ENCODE data around the gene HK3. TPM values are rescaled to one million over a fixed set of nuclear protein-coding genes. Genes with fewer than 3 reads are reported as not detected.

Gene HK3
- total RNA-seq (ENCODE audit: low replicate concordance) = not detected in 2 replicates

- Histone ChIP-seq H3K9ac (no peak within 1 kb of the TSS), H3F3A (ENCODE audit: low read depth) (no peaks in the 10 kb centered on the region), H3K4me3 (no peak within 1 kb of the TSS), H3K27ac (no peak within 1 kb of the TSS), H2AFZ (replicated peaks) (no peak within 1 kb of the TSS), H3K79me2 (ENCODE audit: low read depth) (no peaks in the 10 kb centered on the region), H4K20me1 (ENCODE audit: low read depth) (no peaks in the 10 kb centered on the region), H3K27me3 (no peaks in the 10 kb centered on the region), H3K4me2 (no peak within 1 kb of the TSS), H3K9me3 (ENCODE audit: low read depth) (no peaks in the 10 kb centered on the region), H3K4me1 (no peaks in the 10 kb centered on the region), H3K36me3 (peaks cover 2% of the 10 kb centered on the region)
- Mint-ChIP-seq H3K4me3 (no peak within 1 kb of the TSS), H3K27me3 (ENCODE audit: insufficient read depth, low read depth) (peaks cover 8% of the 10 kb centered on the region), H3K4me1 (peaks cover 11% of the 10 kb centered on the region), H3K27ac (no peak within 1 kb of the TSS), H3K36me3 (peaks cover 19% of the 10 kb centered on the region), H3K9me3 (no peaks in the 10 kb centered on the region)
- TF ChIP-seq EZH2 (IDR thresholded peaks at IDR 0.05) (no peak), CTCF (IDR thresholded peaks at IDR 0.05) (no peak), EZH2phosphoT487 (IDR thresholded peaks at IDR 0.05) (no peak)
- no peak for DNase-seq (ENCODE audit: low spot score)
These were observed at the start of gene HK3 for GRCh38 chr5:176899296-176899891. Gene HK3, minus strand, starts transcription at chr5:176899346. Its CDS starts 3,187 bp downstream, at chr5:176896159.

- Histone ChIP-seq H3K36me3 (peaks cover 17% of the 10 kb centered on the region), H3K4me3 (no peak overlapping the region), H3K27me3 (no peaks in the 10 kb centered on the region), H3K79me2 (ENCODE audit: low read depth) (no peaks in the 10 kb centered on the region), H3K27ac (no peak overlapping the region), H3F3A (ENCODE audit: low read depth) (peaks cover 26% of the 10 kb centered on the region), H4K20me1 (ENCODE audit: low read depth) (peaks cover 14% of the 10 kb centered on the region), H3K4me2 (no peak overlapping the region), H3K9ac (no peak overlapping the region), H3K4me1 (peaks cover 17% of the 10 kb centered on the region), H2AFZ (replicated peaks) (no peak overlapping the region), H3K9me3 (ENCODE audit: low read depth) (no peaks in the 10 kb centered on the region)
- Mint-ChIP-seq H3K9me3 (no peaks in the 10 kb centered on the region), H3K4me1 (peaks cover 10% of the 10 kb centered on the region), H3K27ac (no peak overlapping the region), H3K4me3 (no peak overlapping the region), H3K27me3 (ENCODE audit: insufficient read depth, low read depth) (peaks cover 3% of the 10 kb centered on the region), H3K36me3 (peaks cover 31% of the 10 kb centered on the region)
- no peak for TF ChIP-seq EZH2phosphoT487 (IDR thresholded peaks at IDR 0.05)
- DNase-seq (ENCODE audit: low spot score) = no peak
These were observed 49.3 kb upstream of the HK3 start for GRCh38 chr5:176948458-176948857.

- H3K36me3 Mint-ChIP-seq = peaks cover 32% of the 10 kb centered on the region
- no peak overlapping the region for H3K27ac Mint-ChIP-seq
- H3K4me1 Mint-ChIP-seq = peaks cover 7% of the 10 kb centered on the region
These were observed 48.7 kb upstream of the HK3 start for GRCh38 chr5:176947847-176948246.

More at GRCh38 chr5:176947847-176948246, 48.7 kb upstream of the HK3 start:
- Histone ChIP-seq H3K9ac (no peak overlapping the region), H3K4me2 (no peak overlapping the region), H2AFZ (replicated peaks) (no peak overlapping the region), H3K27me3 (no peaks in the 10 kb centered on the region), H3F3A (ENCODE audit: low read depth) (peaks cover 31% of the 10 kb centered on the region), H4K20me1 (ENCODE audit: low read depth) (peaks cover 14% of the 10 kb centered on the region), H3K4me3 (no peak overlapping the region), H3K36me3 (peaks cover 19% of the 10 kb centered on the region), H3K79me2 (ENCODE audit: low read depth) (no peaks in the 10 kb centered on the region), H3K27ac (no peak overlapping the region), H3K9me3 (ENCODE audit: low read depth) (no peaks in the 10 kb centered on the region), H3K4me1 (peaks cover 18% of the 10 kb centered on the region)
- Mint-ChIP-seq H3K9me3 (no peaks in the 10 kb centered on the region), H3K27me3 (ENCODE audit: insufficient read depth, low read depth) (peaks cover 3% of the 10 kb centered on the region), H3K4me3 (no peak overlapping the region)
- DNase-seq (ENCODE audit: low spot score) = no peak
- no peak for TF ChIP-seq EZH2 (IDR thresholded peaks at IDR 0.05)
- TF ChIP-seq EZH2phosphoT487 (IDR thresholded peaks at IDR 0.05) = no peak
- TF ChIP-seq CTCF (IDR thresholded peaks at IDR 0.05) = no peak

Measured in neural progenitor cell (in vitro differentiated cells).